MM.1S (cell line): ENCODE measurements around the gene DTX3.

ENCODE experiments used
- EZH2phosphoT487 ChIP-seq: fragments of 300-600 bp; sonication (generic); IDR thresholded peaks from 2 replicates; pipeline ENCODE4 v1.6.1; 2018; ENCODE audit warnings: antibody characterized with exemption, low read length
- TF ChIP-seq, protein P1 (sequence below): fragments of 300-600 bp; sonication (generic); IDR thresholded peaks from 2 replicates; pipeline ENCODE4 v1.5.1; 2016; ENCODE audit warnings: antibody characterized with exemption, low read length, mixed read lengths

DNA sequence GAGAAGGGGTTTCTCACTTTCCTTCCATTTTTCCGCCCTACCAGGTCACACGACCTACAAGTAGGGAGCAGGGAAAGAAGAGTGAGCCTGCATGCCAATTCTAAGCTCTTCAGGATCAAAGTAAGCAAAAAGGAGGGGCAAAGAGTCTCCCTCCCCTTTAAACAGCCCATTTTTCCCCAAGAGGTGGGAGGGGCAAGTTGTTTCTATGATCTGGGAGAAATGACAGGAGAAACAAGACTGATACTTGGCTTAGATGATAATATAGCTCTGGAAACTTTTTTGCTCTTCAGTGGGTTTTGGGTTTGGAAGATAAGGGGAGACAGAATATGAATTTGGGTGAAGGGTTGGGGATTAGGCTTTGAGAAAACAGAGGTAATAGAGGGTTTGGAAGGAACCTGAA is 1.8 kb downstream of the DTX3 start:
- no peak for TF ChIP-seq EZH2phosphoT487
- TF ChIP-seq, protein P1, sequence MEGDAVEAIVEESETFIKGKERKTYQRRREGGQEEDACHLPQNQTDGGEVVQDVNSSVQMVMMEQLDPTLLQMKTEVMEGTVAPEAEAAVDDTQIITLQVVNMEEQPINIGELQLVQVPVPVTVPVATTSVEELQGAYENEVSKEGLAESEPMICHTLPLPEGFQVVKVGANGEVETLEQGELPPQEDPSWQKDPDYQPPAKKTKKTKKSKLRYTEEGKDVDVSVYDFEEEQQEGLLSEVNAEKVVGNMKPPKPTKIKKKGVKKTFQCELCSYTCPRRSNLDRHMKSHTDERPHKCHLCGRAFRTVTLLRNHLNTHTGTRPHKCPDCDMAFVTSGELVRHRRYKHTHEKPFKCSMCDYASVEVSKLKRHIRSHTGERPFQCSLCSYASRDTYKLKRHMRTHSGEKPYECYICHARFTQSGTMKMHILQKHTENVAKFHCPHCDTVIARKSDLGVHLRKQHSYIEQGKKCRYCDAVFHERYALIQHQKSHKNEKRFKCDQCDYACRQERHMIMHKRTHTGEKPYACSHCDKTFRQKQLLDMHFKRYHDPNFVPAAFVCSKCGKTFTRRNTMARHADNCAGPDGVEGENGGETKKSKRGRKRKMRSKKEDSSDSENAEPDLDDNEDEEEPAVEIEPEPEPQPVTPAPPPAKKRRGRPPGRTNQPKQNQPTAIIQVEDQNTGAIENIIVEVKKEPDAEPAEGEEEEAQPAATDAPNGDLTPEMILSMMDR, result no peak
